NCI-H1417 (cell line): Measurements from ENCODE around the gene C16orf95.

ENCODE experiments used
- DNase-seq, 3 experiments: peaks; one replicate each; lab custom pipeline; 2025; lab: John Stamatoyannopoulos, UW

Gene C16orf95

DNA sequence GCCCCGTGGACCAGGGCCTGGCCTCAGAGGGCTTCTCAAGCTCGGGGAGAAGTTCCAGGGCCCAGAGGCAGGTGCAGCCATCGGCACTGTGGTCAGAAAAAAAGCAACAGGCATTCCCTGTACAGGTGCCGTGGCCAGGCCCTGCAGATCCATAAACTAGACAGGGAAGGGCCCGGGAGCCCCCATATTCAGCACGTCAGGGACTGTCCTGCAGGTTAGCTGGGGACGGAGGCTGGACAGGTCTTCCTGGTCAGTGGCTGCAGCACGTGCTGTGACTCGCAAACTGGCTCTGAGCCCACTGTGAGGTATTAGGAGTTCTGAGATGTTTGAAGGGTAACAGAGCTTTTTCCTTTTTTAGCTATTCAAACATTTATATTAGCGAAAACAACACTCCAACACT lies 15.0 kb upstream of the C16orf95 start:
- DNase-seq = no peak

DNA sequence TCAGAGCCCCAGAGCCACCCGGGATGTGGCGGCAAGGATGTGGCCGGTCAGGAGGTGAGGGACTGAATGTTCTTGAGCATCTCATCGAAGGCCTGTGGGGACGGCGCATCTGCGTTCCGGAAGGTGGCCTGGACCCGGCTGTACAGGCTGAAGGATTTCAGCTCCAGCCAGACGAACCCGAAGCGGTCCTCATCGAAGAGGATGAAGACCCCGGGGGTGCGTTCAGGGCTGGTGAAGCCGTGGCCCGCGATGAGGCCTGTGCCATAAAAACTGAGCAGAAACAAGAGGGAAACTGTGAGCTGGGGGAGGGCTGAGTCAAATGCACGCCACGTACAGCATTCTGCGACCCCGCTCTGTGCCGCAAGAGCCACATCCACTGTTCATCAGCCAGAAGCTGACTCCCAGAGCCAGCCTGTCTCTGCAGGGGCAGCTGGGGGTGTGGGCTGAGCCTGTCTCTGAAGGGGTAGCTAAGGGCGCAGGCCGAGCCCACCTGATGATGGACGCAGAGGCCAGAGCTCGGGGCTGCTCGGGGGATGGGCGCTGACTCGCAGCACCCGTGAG lies 14.1 kb upstream of the C16orf95 start:
- no peak for DNase-seq

DNA sequence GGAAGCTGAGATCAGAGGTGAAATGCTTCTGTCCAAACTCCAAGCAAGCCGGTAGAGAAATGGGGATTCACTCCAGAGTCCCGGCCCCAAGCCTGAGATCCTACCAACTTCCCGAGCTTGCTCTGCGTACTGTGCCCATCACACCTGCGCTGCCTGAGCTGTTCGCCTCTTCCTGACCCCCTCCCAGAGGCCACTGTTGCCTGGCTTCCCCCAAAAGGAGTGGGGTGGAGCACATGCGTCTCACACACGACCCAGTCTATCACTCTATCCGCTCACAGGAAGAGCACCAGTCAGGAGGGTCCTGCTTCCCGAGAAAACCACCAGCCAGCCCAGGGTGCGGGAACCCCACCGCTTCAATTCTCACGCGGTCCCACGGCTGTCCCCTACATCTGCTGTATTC lies 13.5 kb upstream of the C16orf95 start:
- no peak for DNase-seq

DNA sequence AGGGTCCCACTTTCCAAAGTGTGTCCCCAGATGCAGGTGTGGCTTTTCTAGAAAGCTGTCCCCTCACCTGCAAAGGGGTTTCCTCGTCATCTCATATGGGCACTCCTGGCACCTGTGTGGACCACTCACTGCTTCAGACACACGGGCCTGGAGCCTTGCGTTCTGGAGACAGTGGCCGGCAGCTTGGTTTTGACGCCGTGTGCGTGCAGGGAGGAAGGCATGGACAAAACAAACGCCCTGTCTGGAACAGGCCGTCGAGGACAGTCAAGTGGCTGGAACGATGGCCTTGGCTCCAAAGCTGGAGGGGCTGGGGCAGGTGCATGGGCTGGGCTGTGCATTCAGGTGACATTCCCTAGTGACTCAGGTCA lies 13.0 kb upstream of the C16orf95 start:
- DNase-seq = no peak

DNA sequence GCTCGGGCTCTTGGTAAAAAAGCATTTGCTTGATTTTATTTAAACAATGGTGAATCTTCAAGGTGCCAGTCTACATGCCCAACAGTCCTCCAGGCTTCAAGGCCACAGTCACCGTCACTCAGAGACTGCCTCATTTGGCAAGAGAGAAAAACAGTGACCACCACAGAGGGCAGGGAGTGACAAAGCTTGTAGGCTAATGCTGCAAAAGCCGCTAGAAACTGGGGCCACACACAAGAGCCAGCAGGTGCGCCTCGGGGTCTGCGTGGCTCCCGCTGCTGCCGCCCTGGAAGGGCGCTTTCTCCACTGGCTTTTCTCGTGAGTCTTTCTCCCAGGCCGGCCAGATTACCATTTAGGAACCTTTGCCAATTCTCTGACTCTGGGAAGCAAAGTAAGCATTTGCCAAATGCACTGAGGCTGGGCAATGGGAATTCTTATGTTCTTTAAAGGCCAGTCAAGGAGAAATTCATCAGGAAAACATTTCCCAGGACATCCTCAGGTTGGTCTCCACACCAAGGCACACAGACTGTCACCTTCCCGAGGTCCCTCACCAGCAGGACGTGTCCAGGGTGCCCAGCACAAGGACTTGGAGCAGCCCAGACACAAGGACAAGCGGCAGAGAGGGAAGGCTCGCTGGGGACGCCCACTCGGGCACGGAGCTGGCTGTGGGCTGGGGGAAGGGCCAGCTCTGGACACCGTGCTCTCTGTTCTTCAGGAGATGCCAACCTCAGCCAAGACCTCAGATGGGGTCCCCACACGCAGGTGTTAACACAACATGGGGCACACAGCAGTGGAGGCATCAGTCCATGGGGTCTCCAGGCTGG lies 12.5 kb upstream of the C16orf95 start:
- DNase-seq = no peak

DNA sequence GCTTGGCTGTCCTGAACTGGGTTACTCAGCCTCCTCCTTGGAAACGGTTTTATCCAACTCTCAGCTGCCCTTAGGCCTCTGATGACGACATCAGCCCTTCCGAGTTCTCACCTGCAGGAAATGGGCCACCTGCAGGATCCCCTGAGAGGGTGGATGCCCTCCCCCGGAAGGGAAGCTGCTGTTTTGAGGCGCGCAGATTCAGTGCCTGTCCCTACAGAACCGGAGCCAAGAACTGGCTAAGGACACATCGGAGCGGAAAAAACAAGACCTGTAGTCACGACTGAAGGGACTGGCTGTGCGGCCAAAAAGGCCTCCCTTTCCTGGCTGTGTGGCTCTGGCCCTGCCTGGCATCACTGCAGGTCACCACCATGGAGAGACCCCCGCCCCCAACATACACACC lies 11.7 kb upstream of the C16orf95 start:
- peak in 1 of 3 experiments; percentile 16 for DNase-seq

DNA sequence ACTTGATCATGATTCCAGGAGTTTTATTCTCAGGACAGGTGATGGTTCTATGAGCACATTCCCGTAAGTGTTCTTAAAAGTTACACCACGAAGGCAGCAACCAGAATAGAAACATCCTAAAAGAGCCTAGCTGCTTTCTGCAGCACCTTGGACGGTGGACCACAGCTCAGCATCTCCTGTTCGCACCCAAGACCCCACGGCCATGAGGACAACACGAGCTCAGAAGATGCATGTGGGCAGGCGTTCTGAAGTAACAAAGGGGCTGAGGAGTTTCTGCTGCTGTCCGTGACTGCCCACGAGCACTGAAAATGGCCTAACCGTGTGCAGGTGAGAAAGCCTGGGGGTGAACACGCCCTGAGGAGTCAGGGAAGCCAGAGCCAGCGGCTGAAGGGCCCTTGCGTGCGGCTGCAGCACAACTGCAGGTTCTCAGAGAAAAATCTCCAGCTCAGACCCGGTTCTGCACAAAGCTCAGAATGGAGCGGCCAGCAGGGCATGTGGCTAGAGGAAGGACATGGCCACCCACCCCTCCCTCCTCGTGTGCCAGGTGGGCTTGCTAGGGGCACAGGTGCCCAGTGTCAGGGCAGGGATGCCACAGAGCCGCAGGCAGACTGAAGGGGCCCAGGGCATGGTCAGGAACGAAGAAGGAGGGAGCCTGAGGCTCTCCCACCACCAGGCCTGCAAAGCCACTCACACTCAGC lies 10.8 kb upstream of the C16orf95 start:
- no peak for DNase-seq

DNA sequence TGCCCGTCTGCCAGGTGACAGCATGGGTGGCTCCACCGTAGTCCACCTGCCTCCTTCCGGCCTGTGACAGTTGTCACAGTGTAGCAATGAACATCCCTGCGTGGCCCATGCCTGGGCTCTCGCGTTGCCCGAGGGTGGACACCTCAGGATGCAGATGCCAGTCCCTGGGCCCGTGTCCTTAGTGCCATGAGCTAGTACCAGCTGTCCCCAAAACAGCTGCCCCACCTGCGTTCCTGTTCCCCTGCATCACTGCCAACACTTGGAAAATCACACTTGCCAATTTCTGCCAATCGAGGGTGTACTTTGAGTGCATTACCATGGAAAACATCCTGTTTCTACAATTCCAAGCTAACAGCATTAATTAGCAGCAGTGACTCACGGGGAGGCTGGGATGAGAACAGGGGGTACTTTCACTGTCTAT lies 9.0 kb upstream of the C16orf95 start:
- DNase-seq = no peak

DNA sequence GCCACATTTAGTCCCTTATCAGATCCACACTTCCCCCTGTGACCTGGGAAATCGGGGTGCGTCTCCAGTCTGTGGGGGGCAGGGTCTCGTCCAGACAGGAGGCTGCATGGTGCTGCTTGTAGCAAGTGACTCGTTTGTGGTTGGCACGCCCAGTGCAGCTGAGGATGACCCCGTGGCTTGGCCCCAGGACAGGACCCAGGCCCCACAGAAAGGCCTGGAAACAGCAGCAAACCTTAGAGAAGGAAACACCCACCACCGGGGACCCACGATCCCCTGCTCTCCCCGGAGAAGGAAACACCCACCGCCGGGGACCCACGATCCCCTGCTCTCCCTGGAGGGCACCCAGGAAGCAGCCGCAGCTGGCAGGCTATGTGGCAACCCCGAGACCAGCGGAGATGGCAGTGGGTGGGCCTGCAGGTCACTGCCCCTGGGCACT lies 8.2 kb upstream of the C16orf95 start:
- no peak for DNase-seq

DNA sequence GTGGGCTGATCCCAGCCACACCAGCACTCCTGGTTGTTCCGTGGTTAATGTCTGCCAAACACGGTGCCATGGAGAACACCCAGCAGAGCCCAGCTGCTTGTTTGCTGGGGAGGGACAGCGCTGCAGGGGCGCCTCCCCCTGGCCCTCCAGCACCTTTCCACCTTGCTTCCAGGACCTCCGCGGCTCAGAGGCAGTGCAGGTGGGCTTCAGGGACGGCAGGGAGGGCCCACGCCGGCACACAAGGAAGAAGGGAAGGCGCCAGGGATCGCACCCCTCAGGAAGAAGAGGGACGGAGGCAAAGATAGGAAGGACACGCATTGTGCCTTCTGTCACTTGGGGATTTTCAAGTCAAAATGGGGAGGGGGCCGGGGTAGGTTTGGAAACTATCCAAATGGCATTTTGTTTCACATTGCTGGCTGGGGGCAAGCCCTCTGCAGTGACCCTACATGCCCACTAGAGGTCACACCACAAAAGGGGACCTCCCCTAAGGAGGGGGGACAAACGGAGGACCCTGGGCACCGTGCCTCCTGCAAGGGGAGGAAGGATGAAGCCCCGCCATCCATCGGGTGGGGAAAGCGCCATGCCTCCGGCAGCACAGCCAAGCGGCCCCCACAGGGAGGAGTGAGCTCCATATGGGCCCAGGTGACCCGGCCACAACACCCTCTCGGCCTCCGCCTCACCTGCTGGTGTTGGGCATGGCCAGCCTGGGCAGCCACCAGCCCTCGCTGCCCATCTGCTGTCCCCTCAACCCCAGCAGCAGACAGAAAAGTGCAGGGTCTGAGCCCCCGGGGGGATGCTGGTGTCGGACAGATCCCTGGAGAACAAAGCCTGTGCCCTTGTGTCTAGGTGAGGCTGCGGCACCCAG lies 7.5 kb upstream of the C16orf95 start:
- DNase-seq = peak; percentile 2 to 50 (median 19)

DNA sequence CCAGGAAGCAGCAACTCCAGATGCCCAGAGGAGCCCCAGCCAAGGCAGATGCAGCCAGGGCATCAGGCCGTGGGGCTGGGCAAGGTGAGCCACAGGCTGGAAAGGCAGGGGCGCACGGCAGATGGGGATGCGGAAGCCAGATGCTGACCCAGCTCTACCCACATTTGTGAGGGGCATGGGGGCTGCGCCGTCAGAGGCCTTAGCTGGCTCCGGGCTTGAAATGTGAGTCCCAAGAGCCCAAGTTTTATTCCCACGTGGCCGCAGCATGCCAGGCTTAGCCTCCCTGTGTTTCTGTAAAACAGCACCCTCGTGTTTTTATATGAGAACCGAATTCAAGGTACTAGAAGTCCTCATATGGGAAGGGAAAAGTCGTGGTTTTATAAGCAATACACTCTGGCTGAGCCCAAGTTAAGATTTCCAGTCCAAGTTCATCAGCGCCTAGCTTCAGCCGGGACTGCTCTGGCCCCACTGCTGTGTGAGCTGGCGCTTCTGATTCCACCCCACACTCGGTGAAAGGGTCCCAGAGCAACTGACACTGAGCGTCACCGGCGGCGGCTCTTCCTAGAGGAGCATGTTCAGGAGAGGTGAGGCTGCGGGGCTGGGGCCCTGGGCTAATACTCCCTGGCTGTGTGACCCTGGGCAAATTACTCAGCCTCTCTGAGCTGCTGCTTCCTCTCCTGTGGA lies 6.7 kb upstream of the C16orf95 start:
- no peak for DNase-seq

DNA sequence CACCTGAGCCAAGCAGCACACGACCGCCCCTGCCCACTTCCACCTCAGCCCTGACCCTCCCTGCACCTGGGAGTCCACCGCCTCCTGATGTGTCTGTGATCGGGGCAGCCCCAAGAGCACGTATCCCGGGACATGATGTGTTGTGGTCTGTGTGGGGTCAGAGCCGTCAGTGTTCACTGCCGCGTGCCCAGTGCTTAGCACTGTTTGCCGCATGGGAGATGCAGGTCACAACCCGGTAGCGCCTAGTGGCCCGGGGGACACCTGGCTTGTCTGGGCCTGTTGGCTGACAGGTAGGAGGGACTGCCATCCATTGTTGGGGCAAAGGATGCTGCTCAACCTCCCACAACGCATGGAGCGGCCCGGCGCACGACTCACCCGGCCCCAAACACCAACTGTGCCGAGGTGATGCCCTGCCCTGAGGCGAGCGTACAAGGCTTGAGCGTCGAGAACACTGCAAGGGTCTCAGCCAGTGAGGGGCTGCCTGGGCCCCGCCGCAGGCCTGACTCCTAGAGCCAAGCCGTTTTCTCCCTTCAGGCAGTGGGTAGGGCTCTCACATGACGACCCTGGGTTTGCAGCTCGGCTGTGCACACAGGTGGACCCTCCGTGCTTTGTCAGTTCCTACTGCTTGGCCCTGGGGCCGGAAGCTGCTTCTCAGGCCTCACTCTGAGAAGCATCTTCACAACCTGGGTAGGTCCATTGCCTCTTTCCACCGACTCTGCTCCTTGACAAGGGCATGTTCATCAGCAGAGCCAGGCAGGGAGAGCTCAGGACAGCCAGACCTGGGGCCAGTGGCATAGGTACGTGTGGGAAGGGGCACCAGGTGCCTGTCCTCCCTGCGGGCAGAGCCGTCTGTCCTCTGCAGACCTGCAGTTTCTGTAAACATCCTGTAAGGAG lies 5.9 kb upstream of the C16orf95 start:
- no peak for DNase-seq

DNA sequence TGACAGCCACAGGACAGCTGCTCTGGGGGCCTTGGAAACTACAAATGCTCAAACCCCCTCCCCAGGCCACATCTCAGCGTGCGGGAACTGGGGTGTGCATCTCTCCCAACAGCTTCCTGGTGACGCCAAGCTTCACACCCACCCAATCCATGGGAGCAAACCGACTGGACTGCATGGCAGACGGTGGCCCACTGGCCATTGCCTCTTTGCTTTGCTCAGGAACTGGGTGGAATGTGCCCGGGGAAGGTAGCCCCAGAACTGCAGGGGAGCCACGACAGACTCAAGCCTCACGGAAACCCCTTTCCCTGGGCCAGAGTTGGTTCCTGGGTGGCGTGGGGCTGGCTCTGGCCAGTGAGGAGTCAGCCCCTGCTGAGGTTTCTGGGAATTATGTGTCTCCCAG lies 5.2 kb upstream of the C16orf95 start:
- no peak for DNase-seq

DNA sequence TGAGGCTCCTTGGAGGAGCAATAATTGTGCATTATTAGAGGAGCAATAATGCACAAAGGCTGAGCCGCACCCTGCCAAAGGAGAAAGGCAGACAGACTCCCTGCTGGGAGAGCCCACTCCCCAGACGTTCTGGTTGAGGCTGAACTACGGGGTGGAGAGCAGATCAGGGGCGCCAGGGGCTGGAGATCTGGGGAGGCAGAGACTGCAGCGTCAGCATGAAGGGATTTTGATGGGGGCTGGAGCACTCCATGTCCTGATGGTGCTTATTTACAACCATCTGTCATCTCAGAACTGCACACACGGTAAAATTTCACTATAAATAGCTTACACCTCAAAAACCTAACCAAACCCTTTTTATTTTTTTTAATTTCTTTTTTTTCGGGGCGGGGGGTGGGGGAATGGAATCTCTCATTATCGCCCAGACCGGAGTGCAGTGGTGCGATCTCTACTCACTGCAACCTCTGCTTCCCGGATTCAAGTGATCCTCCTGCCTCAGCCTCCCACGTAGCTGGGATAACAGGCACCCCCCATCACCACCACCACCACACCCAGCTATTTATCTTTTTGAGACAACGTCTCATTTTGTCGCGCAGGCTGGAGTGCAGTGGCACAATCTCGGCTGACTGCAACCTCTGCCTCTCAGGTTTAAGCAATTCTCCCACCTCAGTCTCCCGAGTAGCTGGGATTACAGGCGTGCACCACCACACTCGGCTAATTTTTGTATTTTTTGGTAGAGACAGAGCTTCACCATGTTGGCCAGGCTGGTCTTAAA lies 4.3 kb upstream of the C16orf95 start:
- DNase-seq = no peak

DNA sequence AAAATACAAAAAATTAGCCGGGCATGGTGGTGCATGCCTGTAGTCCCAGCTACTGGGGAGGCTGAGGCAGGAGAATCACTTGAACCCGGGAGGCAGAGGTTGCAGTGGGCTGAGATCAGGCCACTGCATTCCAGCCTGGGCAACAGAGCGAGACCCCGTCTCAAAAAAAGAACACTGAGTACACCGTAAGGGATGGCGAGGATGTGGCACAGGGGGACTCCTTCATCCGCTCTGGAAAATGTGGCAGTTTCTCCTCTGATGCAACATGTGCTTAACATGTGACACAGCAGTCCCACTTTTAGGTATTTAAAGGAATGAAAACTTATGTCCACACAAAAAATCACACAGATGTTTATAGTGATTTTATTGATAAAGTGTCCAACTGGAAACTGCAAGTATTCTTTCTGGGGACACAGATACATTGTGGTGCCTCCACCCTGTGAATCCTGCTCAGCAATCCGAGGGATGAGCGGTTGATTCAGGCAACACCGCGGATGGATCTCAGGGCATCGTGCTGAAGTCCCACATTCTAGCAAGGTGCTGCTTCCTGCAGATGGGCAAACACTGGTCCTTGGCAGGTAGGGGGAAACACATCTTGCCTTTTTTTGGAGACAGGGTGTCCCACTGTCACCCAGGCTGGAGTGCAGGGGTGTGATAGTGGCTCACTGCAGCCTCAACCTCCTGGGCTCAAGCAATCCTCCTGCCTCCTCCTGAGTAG lies 3.5 kb upstream of the C16orf95 start:
- no peak for DNase-seq

DNA sequence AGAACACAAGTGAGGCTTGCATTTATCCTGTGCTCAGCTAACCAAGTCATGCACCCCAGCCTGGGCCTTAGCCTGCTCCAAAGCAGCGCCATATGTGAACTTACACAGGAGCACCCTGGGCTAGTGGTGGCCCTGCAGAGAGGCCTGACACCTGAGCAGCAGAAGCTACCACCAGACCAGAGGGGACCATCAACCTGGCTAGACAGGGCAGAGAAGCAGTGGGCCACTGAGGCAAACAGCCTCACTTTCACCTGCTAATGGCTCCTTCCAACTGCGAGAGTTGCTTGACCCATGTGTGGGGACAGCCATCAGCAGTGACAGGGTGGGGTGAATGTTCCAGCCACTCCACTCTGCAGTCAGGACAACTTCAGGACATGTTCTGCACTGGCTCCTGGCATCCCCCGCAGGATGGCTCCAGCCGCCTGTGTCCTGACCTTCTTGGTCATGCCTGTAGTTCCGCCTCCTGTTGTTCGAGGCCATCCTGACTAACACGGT lies 2.9 kb upstream of the C16orf95 start:
- no peak for DNase-seq

DNA sequence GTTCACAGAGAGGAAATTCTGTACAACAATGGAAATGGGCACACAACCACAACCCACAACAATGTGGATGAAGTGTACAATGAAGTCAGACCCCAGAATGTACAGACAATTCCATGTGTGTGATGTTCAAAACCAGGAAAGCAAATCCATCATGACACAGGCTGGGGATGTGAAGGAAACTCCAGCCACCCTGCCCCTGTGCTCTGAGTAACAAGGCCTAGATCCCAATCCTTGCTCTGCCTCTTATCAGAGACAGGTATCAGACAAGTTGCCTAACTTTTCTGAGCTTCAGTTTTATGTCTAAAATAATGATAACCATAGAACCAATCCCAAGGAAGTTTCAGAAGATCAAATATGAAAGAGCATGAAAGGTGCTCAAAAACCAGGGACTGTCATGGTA lies 1.8 kb upstream of the C16orf95 start:
- DNase-seq = no peak

DNA sequence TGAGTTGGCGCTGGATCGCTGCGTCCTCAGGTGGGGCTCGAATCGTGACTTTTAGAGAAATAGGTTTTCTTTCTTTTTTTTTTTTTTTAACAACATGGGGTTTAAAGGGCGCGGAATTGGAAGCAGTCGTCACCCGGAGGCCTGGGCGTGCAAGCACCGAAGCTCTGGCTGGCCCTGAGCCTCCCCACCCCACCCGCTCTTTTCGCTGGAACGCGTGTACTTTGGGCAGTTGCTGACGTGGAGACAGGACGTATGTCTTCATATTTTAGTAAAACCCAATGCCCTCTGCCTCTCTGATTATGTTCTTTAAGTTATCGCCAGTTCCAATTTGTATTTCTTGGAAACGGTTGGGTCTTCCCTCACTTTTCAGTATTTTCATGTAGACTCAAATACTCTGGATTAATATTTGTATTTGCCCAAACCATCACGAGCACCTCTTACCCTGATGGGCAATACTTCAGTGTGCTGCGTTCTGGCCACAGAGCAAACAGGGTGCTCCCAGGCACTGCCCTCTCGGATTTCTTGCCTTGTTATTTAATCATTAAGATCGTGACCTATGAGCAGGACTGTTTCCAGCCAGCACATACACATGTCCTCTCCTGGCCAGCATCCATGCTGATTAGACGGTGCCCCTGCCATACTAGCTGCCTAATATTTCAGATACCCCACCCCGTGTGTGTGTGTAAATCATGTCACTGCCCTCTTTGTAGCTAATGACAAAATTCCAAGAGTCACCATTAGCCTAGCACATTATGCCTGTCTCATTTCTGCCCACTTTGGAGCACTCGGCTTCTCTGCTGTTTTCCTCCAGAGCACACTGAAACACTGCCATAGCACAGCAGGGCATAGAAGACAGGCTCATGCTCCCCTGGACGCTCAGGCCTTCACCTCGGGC lies 805 bp upstream of the C16orf95 start:
- DNase-seq = peak in 1 of 3 experiments; percentile 11
